Tibial nerve (tissue), 4 donors: Measurements from ENCODE around the gene RASSF5. TPM values are rescaled to one million over a fixed set of nuclear protein-coding genes. Genes with fewer than 3 reads are reported as not detected.

Source experiments
- DNase-seq, 2 donors: peaks; one replicate each; pipeline ENCODE4 v3.0.0-alpha.2; 2019; ENCODE audit warnings: low spot score in 2 of 2
- H3K27ac ChIP-seq, 4 donors: fragments of 200-600 bp; sonication (generic) in 3 of 4; one replicate each; pipeline ENCODE4 v1.5.1; 2017 to 2019; ENCODE audit warnings: mild to moderate bottlenecking in 1 of 4
- H3K27me3 ChIP-seq, 2 donors: fragments of 200-600 bp; sonication (generic) in 1 of 2; one replicate each; pipeline versions ENCODE4 v1.5.1 to v1.6.0; 2017 to 2019
- H3K36me3 ChIP-seq, 3 donors: fragments of 200-600 bp; sonication (generic); one replicate each; pipeline ENCODE4 v1.5.1; 2018 to 2019
- H3K4me1 ChIP-seq, 4 donors: fragments of 200-600 bp; sonication (generic) in 3 of 4; one replicate each; pipeline ENCODE4 v1.5.1; 2017 to 2019
- H3K4me3 ChIP-seq, 4 donors: fragments of 200-600 bp; sonication (generic) in 3 of 4; one replicate each; pipeline ENCODE4 v1.5.1; 2017 to 2019; ENCODE audit warnings: mild to moderate bottlenecking in 1 of 4, moderate library complexity in 1 of 4
- H3K9me3 ChIP-seq, 4 donors: fragments of 200-600 bp; sonication (generic) in 3 of 4; one replicate each; pipeline ENCODE4 v1.5.1; 2017 to 2019
- EP300 ChIP-seq, 2 donors: sonication (generic); formaldehyde crosslinking; IDR thresholded peaks; one replicate each; pipeline ENCODE4 v1.6.1; 2017; ENCODE audit warnings: antibody characterized with exemption in 2 of 2, mild to moderate bottlenecking in 1 of 2
- POLR2A ChIP-seq, 2 donors: fragments of 450-650 bp; IDR thresholded peaks; one replicate each; pipeline ENCODE4 v1.6.1; 2017; ENCODE audit warnings: antibody characterized with exemption in 2 of 2, mild to moderate bottlenecking in 2 of 2, moderate library complexity in 2 of 2
- WGBS, 2 donors: methylation state at CpG; one replicate each; pipeline ENCODE4 v1.1.5; 2018; 5-methylcytosine and 5-hydroxymethylcytosine counted together
- total RNA-seq, 4 donors: library from RNA; depleted of rRNA; stranded (reverse); fragments of >200 nt; gene quantifications; one replicate each; pipeline ENCODE4 v1.1.0, GENCODE V29; 2016
- TF ChIP-seq, protein P1 (sequence below), 5 experiments: fragments of 200-600 bp in 3 of 5; fragments of 450-650 bp in 2 of 5; sonication (generic) in 3 of 5; IDR thresholded peaks; one replicate each; pipeline ENCODE4 v1.5.1; 2016 to 2019; ENCODE audit warnings: antibody characterized with exemption in 5 of 5, mild to moderate bottlenecking in 3 of 5, moderate library complexity in 2 of 5

Gene RASSF5
- total RNA-seq, 4 donors from 2014 or later, result 24.0 to 32.9 (median 30.2) TPM

DNA sequence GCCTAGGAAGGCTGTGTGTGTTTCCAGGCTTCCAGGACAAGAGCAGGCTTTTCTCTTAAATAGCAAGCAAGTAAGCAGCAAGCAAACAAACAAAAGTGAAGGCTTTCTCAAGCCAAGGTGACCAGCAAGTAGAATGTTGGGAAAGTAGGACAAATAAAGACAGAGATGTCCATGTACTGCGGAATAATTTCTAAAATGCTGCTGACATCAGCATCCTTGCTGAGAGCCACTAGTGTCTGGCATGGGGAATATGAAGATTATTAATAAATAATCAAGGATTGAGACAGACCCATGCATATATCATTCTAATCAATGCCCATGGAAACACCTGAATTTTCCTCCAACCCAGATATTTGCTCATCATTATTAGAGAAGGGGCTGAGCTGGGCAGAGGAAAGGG is 121.6 kb downstream of the RASSF5 start:
- TF ChIP-seq, protein P1, sequence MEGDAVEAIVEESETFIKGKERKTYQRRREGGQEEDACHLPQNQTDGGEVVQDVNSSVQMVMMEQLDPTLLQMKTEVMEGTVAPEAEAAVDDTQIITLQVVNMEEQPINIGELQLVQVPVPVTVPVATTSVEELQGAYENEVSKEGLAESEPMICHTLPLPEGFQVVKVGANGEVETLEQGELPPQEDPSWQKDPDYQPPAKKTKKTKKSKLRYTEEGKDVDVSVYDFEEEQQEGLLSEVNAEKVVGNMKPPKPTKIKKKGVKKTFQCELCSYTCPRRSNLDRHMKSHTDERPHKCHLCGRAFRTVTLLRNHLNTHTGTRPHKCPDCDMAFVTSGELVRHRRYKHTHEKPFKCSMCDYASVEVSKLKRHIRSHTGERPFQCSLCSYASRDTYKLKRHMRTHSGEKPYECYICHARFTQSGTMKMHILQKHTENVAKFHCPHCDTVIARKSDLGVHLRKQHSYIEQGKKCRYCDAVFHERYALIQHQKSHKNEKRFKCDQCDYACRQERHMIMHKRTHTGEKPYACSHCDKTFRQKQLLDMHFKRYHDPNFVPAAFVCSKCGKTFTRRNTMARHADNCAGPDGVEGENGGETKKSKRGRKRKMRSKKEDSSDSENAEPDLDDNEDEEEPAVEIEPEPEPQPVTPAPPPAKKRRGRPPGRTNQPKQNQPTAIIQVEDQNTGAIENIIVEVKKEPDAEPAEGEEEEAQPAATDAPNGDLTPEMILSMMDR (IDR thresholded peaks at IDR 0.05), result no peak
- TF ChIP-seq POLR2A (IDR thresholded peaks at IDR 0.05), result no peak
- no peak for TF ChIP-seq EP300 (IDR thresholded peaks at IDR 0.05)
- no peak overlapping the region for H3K4me3 ChIP-seq
- H3K27me3 ChIP-seq, result no peaks in the 10 kb centered on the region
- H3K4me1 ChIP-seq, result peaks cover 0 to 6% (median 0%) of the 10 kb centered on the region in 4 donors
- no peak for DNase-seq
- H3K9me3 ChIP-seq, result no peaks in the 10 kb centered on the region
- 86% methylated on average over 1 of the region's 1 CpG; no CpG with 5 or more reads in 1 of the 2 donors for WGBS, 2 donors
- H3K27ac ChIP-seq, result no peak overlapping the region
- H3K36me3 ChIP-seq, result no peaks in the 10 kb centered on the region

DNA sequence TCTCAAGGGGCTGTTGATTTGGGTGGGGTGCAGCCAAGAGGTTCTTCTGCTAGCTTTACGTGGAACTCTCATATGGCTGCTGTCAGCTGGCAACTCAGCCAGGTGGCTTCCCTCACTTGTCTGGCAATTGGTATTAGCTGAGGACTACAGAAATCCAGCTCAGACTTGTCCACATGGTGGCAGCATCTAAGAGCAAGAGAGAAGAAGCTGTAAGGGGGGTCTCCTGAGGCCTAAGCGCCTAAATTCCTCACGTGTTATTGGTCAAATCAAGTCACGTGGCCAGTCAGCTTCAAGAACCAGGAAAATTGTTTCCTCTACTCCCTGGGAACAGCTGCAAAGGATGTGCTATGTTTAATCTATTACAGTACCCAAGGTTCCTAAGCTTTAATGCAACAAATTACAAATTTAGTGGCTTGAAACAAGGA is 123.8 kb downstream of the RASSF5 start:
- no peak overlapping the region for H3K4me3 ChIP-seq
- H3K27ac ChIP-seq, result no peak overlapping the region
- TF ChIP-seq POLR2A (IDR thresholded peaks at IDR 0.05), result no peak
- TF ChIP-seq, protein P1 (IDR thresholded peaks at IDR 0.05), result peak in 3 of 5 experiments; percentile 13 to 44 (median 20)
- no peaks in the 10 kb centered on the region for H3K9me3 ChIP-seq
- H3K4me1 ChIP-seq, result peaks cover 0 to 21% (median 8%) of the 10 kb centered on the region in 4 donors
- no peaks in the 10 kb centered on the region for H3K36me3 ChIP-seq
- H3K27me3 ChIP-seq, result no peaks in the 10 kb centered on the region
- peak in 1 of 2 donors; percentile 65 for DNase-seq
- 30 to 37% methylated on average over 4 of the region's 4 CpGs for WGBS, 2 donors

DNA sequence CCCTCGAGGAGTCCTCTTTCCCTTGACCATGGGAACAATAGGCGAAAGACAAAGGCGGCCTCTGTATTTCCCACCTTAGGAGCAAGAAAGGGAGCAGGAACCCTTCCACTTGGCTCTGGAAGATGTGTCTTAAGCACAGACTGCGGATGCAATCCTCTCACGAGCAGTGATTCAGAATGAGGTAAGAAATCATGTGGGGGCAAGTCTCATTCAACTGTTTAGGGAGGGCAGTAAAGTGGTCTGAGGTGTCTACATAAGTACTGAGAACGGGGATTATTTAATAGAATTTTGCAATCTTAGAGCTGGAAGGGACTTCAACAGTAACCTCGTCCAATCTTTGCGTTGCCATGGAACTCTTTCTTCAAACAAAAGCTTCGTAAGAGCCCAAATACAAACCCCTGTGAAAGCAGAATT is 126.4 kb downstream of the RASSF5 start:
- DNase-seq, result peak in 1 of 2 donors; percentile 34
- H3K27me3 ChIP-seq, result no peaks in the 10 kb centered on the region
- WGBS, 2 donors, result 40 to 41% methylated on average over 9 of the region's 9 CpGs

DNA sequence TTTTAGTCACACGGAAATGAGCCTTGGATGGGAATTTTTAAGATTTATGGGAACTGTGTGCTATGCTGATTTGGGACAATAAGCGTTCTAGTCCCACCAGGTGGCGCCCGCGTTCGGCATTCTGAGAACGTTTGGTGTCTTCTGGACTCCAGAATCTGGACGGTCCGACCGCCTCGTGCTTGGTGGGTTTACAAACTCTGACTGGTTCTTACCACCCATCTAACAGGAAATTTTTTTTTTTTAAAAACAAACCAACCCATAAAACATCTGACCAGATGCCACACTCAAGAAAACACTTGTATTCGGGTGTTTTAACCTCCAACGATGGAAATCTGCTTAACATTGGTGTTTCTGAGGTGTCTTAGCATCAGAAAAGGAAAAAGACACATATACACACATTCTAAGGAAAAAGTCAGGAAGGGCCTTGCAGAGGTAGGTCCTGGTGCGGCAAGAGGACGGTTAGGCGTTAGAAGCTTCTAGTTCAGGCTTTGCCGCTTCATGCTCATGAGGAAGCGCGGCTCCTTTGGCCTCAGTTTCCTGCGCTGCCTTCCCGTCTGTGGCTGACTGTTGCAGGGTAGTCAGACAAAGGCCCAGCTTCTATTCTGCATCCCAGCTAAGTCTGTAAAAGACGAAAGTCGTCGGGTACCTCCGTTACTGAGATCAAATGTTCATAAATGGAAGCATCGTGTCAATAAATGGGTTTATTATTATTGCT is 127.2 kb downstream of the RASSF5 start:
- H3K9me3 ChIP-seq, result no peaks in the 10 kb centered on the region
- no peaks in the 10 kb centered on the region for H3K27me3 ChIP-seq
- peak overlapping the region; percentile 59 to 93 (median 81) for H3K27ac ChIP-seq
- H3K36me3 ChIP-seq, result no peaks in the 10 kb centered on the region
- peak overlapping the region; percentile 59 to 99 (median 82) for H3K4me3 ChIP-seq
- peak; percentile 91 to 96 for DNase-seq
- TF ChIP-seq POLR2A (IDR thresholded peaks at IDR 0.05) (no peak), EP300 (IDR thresholded peaks at IDR 0.05) (peak; percentile 28 to 31)
- TF ChIP-seq, protein P1 (IDR thresholded peaks at IDR 0.05), result peak; percentile 75 to 88 (median 83)
- WGBS, 2 donors, result 8 to 9% methylated on average over 26 of the region's 26 CpGs
- peaks cover 0 to 36% (median 10%) of the 10 kb centered on the region in 4 donors for H3K4me1 ChIP-seq

More for the DNA sequence above, 126.4 kb downstream of the RASSF5 start:
- no peaks in the 10 kb centered on the region for H3K9me3 ChIP-seq
- H3K4me1 ChIP-seq, result peaks cover 0 to 36% (median 10%) of the 10 kb centered on the region in 4 donors
- no peak for TF ChIP-seq POLR2A (IDR thresholded peaks at IDR 0.05)
- TF ChIP-seq, protein P1 (IDR thresholded peaks at IDR 0.05), result no peak
- TF ChIP-seq EP300 (IDR thresholded peaks at IDR 0.05), result no peak
- peak overlapping the region in 2 of 4 donors; percentile 83 to 93 for H3K27ac ChIP-seq
- H3K4me3 ChIP-seq, result no peak overlapping the region
- H3K36me3 ChIP-seq, result no peaks in the 10 kb centered on the region
